ENCODE results near the gene ARHGEF26.

DNA sequence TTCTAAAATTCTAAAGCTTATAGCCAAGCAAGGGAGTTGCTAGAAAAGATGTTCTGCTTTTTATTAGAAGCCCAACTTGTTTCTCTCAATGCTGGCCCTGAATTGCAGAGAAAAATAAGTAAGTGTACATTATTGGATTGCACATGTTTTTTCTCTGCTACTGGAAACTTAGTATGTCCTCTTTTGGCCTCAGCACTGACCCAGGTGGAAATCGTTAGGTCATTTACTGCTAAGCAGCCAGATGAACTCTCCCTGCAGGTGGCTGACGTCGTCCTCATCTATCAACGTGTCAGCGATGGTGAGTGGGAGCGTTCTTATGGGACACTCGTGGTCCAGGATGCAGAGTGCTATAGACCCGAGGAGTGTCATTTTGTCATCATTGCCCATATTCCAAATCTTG is 133.3 kb downstream of the ARHGEF26 start:
- TF ChIP-seq ATF1 (CRISPR knock-in tag; IDR thresholded peaks at IDR 0.05) (no peak), GRHL2 (CRISPR knock-in tag; IDR thresholded peaks at IDR 0.05; ENCODE audit: insufficient replicate concordance, severe bottlenecking) (no peak), SMAD3 (CRISPR knock-in tag; IDR thresholded peaks at IDR 0.05; ENCODE audit: borderline replicate concordance) (no peak), TCF7 (CRISPR knock-in tag; IDR thresholded peaks at IDR 0.05; ENCODE audit: low read depth) (no peak), FOXK1 (CRISPR knock-in tag; IDR thresholded peaks at IDR 0.05) (no peak), ZNF121 (CRISPR knock-in tag; IDR thresholded peaks at IDR 0.05) (no peak), TP53 (CRISPR knock-in tag; IDR thresholded peaks at IDR 0.05) (no peak), CREB1 (CRISPR knock-in tag; IDR thresholded peaks at IDR 0.05) (no peak)
- TF ChIP-seq, protein P1, sequence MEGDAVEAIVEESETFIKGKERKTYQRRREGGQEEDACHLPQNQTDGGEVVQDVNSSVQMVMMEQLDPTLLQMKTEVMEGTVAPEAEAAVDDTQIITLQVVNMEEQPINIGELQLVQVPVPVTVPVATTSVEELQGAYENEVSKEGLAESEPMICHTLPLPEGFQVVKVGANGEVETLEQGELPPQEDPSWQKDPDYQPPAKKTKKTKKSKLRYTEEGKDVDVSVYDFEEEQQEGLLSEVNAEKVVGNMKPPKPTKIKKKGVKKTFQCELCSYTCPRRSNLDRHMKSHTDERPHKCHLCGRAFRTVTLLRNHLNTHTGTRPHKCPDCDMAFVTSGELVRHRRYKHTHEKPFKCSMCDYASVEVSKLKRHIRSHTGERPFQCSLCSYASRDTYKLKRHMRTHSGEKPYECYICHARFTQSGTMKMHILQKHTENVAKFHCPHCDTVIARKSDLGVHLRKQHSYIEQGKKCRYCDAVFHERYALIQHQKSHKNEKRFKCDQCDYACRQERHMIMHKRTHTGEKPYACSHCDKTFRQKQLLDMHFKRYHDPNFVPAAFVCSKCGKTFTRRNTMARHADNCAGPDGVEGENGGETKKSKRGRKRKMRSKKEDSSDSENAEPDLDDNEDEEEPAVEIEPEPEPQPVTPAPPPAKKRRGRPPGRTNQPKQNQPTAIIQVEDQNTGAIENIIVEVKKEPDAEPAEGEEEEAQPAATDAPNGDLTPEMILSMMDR (IDR thresholded peaks at IDR 0.05) = no peak
- TF ChIP-seq, protein P2, sequence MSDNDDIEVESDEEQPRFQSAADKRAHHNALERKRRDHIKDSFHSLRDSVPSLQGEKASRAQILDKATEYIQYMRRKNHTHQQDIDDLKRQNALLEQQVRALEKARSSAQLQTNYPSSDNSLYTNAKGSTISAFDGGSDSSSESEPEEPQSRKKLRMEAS (CRISPR knock-in tag; IDR thresholded peaks at IDR 0.05) = no peak
- TF ChIP-seq, protein P3, sequence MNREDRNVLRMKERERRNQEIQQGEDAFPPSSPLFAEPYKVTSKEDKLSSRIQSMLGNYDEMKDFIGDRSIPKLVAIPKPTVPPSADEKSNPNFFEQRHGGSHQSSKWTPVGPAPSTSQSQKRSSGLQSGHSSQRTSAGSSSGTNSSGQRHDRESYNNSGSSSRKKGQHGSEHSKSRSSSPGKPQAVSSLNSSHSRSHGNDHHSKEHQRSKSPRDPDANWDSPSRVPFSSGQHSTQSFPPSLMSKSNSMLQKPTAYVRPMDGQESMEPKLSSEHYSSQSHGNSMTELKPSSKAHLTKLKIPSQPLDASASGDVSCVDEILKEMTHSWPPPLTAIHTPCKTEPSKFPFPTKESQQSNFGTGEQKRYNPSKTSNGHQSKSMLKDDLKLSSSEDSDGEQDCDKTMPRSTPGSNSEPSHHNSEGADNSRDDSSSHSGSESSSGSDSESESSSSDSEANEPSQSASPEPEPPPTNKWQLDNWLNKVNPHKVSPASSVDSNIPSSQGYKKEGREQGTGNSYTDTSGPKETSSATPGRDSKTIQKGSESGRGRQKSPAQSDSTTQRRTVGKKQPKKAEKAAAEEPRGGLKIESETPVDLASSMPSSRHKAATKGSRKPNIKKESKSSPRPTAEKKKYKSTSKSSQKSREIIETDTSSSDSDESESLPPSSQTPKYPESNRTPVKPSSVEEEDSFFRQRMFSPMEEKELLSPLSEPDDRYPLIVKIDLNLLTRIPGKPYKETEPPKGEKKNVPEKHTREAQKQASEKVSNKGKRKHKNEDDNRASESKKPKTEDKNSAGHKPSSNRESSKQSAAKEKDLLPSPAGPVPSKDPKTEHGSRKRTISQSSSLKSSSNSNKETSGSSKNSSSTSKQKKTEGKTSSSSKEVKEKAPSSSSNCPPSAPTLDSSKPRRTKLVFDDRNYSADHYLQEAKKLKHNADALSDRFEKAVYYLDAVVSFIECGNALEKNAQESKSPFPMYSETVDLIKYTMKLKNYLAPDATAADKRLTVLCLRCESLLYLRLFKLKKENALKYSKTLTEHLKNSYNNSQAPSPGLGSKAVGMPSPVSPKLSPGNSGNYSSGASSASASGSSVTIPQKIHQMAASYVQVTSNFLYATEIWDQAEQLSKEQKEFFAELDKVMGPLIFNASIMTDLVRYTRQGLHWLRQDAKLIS (CRISPR knock-in tag; IDR thresholded peaks at IDR 0.05; ENCODE audit: borderline replicate concordance) = no peak
- TF ChIP-seq, protein P4, sequence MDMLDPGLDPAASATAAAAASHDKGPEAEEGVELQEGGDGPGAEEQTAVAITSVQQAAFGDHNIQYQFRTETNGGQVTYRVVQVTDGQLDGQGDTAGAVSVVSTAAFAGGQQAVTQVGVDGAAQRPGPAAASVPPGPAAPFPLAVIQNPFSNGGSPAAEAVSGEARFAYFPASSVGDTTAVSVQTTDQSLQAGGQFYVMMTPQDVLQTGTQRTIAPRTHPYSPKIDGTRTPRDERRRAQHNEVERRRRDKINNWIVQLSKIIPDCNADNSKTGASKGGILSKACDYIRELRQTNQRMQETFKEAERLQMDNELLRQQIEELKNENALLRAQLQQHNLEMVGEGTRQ (CRISPR knock-in tag; IDR thresholded peaks at IDR 0.05) = no peak
- TF ChIP-seq, protein P5, sequence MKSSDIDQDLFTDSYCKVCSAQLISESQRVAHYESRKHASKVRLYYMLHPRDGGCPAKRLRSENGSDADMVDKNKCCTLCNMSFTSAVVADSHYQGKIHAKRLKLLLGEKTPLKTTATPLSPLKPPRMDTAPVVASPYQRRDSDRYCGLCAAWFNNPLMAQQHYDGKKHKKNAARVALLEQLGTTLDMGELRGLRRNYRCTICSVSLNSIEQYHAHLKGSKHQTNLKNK (CRISPR knock-in tag; IDR thresholded peaks at IDR 0.05) = no peak

All from WTC11 (cell line).